Colonic mucosa (tissue), 4 donors: ENCODE measurements around the gene KRT73. TPM values are rescaled to one million over a fixed set of nuclear protein-coding genes. Genes with fewer than 3 reads are reported as not detected.

Experiments used
- DNase-seq: peaks from one replicate; pipeline ENCODE4 v3.0.0-alpha.2; 2020
- H3K27ac ChIP-seq: fragments of 200-600 bp; one replicate; pipeline ENCODE4 v1.8.0; 2021
- H3K27me3 ChIP-seq: fragments of 200-600 bp; one replicate; pipeline ENCODE4 v1.8.0; 2021
- H3K36me3 ChIP-seq: fragments of 200-600 bp; one replicate; pipeline ENCODE4 v1.8.0; 2021
- H3K4me1 ChIP-seq: fragments of 200-600 bp; one replicate; pipeline ENCODE4 v1.8.0; 2021; ENCODE audit warnings: mild to moderate bottlenecking
- H3K4me3 ChIP-seq: fragments of 200-600 bp; one replicate; pipeline ENCODE4 v1.8.0; 2021
- H3K9ac ChIP-seq, 2 donors: one replicate each; pipeline ENCODE4 v1.7.0; 2013; ENCODE audit warnings: control low read depth in 2 of 2, low read depth in 2 of 2, low read length in 2 of 2
- H3K9me3 ChIP-seq: fragments of 200-600 bp; one replicate; pipeline ENCODE4 v1.8.0; 2021
- CTCF ChIP-seq: fragments of 200-600 bp; IDR thresholded peaks from one replicate; pipeline ENCODE4 v1.8.0; 2022; ENCODE audit warnings: antibody characterized with exemption, mild to moderate bottlenecking
- intact Hi-C: fragments of 100-400 bp; cut with DNase I; formaldehyde crosslinking; loops from one replicate; pipeline ENCODE4 v1.14.1; 2022
- total RNA-seq, 2 donors: library from RNA; stranded (reverse); fragmentation: NEBNext Ultra II Directional in 1 of 2; extraction: Animal tissue kit (Norgen Biotek cat#: 25700) in 1 of 2; gene quantifications; one replicate each; pipeline ENCODE4 v1.2.1, GENCODE V29; 2021
- donor health status: healthy.
- donor health status: DM: no; HTN: no; CAD: no.
- donor health status: DM: no; HTN: no; CAD: no.

The KRT73 gene
- total RNA-seq, 2 donors from 2014 or later = not detected

DNA sequence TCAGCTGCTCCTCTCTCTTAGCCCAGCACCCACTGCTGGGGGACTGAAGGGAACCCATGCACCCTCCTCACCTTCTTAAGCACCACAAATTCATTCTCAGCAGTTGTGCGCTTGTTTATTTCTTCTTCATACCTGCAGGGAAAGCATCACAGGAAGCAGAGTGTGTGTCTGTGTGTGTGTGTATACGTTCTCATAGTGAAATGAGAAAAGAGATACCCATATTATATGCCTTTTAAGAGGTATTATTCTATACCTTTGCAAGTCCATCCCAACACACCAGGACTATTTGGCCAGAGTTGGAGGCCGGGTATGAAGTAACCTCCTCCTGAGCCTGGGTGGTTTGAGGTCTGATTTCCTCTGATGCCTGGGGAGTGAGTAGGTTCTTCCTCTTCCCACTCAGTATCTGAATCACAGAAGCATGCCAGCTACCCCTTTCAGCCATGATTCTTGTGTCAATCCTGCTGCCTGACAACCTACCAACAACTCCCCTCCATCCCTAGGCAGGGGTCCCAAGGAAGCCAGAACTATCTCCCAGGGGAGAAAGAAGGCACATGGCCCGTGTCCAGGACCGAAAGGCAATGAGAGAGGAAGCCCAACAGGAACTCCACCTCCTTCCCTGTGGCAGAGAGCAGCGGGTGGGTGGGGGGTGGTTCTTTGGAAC lies 3.0 kb downstream of the KRT73 start:
- no peaks in the 10 kb centered on the region for H3K9me3 ChIP-seq
- no peak overlapping the region for H3K4me3 ChIP-seq
- H3K27me3 ChIP-seq = no peaks in the 10 kb centered on the region
- no peaks in the 10 kb centered on the region for H3K4me1 ChIP-seq
- no peak overlapping the region for H3K9ac ChIP-seq
- intact Hi-C loops = no loop called here
- no peak overlapping the region for H3K27ac ChIP-seq
- DNase-seq = peak; percentile 4
- no peak for TF ChIP-seq CTCF
- no peaks in the 10 kb centered on the region for H3K36me3 ChIP-seq

GRCh38 chr12:52614381-52615207 lies 3.8 kb downstream of the KRT73 start:
- no peak overlapping the region for H3K4me3 ChIP-seq
- no peaks in the 10 kb centered on the region for H3K4me1 ChIP-seq
- no peak overlapping the region for H3K27ac ChIP-seq
- no peak overlapping the region for H3K9ac ChIP-seq
- no peaks in the 10 kb centered on the region for H3K36me3 ChIP-seq
- intact Hi-C loops = no loop called here
- no peaks in the 10 kb centered on the region for H3K27me3 ChIP-seq
- peak; percentile 15 for DNase-seq
- no peaks in the 10 kb centered on the region for H3K9me3 ChIP-seq
- TF ChIP-seq CTCF = no peak

DNA sequence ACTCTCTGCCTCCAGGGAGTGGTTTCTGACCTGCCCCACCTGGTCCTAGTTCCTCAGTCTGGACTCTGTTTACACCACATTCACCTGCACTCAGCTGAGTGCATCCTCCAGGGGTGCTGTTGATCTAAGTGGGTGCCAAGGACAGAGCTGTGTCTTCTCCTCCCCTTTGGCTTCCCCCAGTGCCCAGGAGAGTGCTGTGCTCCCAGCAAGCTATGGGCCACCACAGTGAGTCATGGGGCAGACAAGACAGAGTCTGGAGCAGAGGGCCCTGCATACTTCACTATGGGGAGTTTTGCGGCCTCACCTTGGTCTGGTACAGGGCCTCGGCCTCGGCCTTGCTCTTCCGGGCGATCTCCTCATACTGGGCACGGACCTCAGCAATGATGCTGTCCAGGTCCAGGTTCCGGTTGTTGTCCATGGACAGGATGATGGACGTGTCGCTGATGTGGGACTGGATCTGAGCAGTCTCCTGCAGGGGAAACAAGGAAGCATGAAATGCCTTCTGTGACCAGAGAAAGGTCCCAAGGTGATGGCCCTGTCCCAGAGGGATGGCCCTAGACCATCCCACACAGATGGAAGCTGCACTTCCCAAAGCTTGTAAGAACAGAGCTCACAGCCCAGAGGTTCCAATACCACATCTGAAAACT lies 4.9 kb downstream of the KRT73 start:
- Histone ChIP-seq H3K27me3 (no peaks in the 10 kb centered on the region), H3K27ac (no peak overlapping the region), H3K4me3 (no peak overlapping the region), H3K9me3 (no peaks in the 10 kb centered on the region), H3K9ac (no peak overlapping the region), H3K4me1 (no peaks in the 10 kb centered on the region), H3K36me3 (no peaks in the 10 kb centered on the region)
- TF ChIP-seq CTCF = no peak
- peak; percentile 10 for DNase-seq
- intact Hi-C loops = no loop called here

DNA sequence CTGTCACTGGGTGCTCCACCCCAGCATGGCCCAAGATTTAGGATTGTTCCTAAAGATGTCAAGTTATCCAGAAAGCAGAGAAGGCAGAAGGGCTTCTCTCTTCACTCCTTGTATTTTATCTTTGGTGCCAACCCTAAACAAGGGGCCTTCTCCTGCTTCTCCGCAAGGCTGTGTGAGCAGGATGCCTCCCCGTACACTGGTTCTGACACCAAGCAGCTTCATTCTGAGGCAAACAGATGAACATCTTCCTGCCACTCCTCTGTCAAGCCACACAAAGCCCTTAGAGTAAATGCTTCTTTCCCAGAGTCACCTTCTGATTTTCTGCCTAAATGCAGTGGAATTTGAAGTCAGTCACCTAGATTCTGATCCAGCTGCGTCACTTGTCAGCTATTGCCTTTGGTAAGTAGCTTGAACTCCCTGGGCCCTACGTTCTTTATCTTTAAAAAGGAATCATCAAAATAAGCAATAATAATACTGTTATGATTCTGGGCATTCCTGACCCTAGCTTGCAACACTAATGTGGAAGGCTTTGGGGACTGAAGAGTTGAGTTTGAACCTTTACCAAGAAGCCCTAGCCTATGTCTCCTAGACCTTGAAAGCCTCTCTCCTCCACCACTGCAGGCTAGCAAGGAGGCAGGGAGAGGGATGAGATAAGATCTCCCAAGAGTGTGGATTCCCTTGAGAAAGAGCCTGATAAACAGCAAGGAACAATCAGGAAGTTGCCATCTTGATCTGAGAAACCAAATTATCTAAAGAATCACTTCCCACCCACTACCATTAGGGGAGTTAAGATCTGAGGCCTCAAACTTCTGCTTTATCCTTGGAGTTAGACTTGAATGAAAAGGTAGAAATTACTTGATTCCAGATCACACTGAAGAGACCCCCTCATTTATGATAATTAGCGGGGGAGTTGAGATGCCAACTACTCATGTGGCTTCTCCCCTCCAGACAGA lies 5.7 kb downstream of the KRT73 start:
- DNase-seq = no peak
- Histone ChIP-seq H3K27ac (no peak overlapping the region), H3K9ac (no peak overlapping the region), H3K36me3 (no peaks in the 10 kb centered on the region), H3K4me1 (no peaks in the 10 kb centered on the region), H3K4me3 (no peak overlapping the region), H3K27me3 (no peaks in the 10 kb centered on the region), H3K9me3 (no peaks in the 10 kb centered on the region)
- no peak for TF ChIP-seq CTCF
- intact Hi-C loops = no loop called here

GRCh38 chr12:52611080-52611468 lies 7.3 kb downstream of the KRT73 start:
- Histone ChIP-seq H3K4me3 (no peak overlapping the region), H3K36me3 (no peaks in the 10 kb centered on the region), H3K4me1 (no peaks in the 10 kb centered on the region), H3K27me3 (no peaks in the 10 kb centered on the region), H3K9ac (no peak overlapping the region), H3K27ac (no peak overlapping the region), H3K9me3 (no peaks in the 10 kb centered on the region)
- intact Hi-C loops = no loop called here
- no peak for TF ChIP-seq CTCF
- no peak for DNase-seq
